ENCODE measurements around the gene CMTM2. TPM values are rescaled to one million over a fixed set of nuclear protein-coding genes. Genes with fewer than 3 reads are reported as not detected.

Gene CMTM2
- total and polyA plus RNA-seq, 9 of the 15 experiments (the other 6 are each of a cell fraction or from before 2014, with no cell fraction given) = not detected

DNA sequence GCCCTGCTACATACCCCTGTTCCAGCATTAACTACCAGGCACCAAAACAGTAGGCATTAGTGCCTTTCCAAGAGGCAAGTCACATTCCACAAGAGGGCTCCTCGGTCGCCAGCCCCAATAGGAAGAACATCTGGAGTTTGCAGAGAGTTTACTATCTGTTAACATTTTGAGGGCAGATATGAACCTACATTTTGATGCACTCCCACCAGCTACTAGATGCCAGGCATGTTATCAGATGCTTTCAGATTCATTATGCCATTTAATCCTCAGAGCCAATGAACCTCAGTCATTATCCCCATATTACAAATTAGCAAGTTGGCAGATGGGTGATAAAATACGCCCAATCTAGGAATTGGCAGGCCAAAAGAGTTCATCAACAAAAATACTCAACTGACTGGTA, 4.2 kb upstream of the CMTM2 start:
- TF ChIP-seq GABPB2 (CRISPR knock-in tag; conservative IDR thresholded peaks at IDR 0.05) (no peak), FOXP1 (CRISPR knock-in tag; IDR thresholded peaks at IDR 0.05) (no peak), DMBX1 (CRISPR knock-in tag; IDR thresholded peaks at IDR 0.05; ENCODE audit: borderline replicate concordance) (no peak), HDAC8 (tag; IDR thresholded peaks at IDR 0.05) (no peak), KDM2B (CRISPR knock-in tag; IDR thresholded peaks at IDR 0.05) (no peak), ZNF584 (CRISPR knock-in tag; IDR thresholded peaks at IDR 0.05; ENCODE audit: low read depth) (no peak), ZNF354B (CRISPR knock-in tag; IDR thresholded peaks at IDR 0.05) (no peak)
- TF ChIP-seq, protein P1, sequence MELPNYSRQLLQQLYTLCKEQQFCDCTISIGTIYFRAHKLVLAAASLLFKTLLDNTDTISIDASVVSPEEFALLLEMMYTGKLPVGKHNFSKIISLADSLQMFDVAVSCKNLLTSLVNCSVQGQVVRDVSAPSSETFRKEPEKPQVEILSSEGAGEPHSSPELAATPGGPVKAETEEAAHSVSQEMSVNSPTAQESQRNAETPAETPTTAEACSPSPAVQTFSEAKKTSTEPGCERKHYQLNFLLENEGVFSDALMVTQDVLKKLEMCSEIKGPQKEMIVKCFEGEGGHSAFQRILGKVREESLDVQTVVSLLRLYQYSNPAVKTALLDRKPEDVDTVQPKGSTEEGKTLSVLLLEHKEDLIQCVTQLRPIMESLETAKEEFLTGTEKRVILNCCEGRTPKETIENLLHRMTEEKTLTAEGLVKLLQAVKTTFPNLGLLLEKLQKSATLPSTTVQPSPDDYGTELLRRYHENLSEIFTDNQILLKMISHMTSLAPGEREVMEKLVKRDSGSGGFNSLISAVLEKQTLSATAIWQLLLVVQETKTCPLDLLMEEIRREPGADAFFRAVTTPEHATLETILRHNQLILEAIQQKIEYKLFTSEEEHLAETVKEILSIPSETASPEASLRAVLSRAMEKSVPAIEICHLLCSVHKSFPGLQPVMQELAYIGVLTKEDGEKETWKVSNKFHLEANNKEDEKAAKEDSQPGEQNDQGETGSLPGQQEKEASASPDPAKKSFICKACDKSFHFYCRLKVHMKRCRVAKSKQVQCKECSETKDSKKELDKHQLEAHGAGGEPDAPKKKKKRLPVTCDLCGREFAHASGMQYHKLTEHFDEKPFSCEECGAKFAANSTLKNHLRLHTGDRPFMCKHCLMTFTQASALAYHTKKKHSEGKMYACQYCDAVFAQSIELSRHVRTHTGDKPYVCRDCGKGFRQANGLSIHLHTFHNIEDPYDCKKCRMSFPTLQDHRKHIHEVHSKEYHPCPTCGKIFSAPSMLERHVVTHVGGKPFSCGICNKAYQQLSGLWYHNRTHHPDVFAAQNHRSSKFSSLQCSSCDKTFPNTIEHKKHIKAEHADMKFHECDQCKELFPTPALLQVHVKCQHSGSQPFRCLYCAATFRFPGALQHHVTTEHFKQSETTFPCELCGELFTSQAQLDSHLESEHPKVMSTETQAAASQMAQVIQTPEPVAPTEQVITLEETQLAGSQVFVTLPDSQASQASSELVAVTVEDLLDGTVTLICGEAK (IDR thresholded peaks at IDR 0.05) = no peak
- TF ChIP-seq, protein P1 (CRISPR knock-in tag; IDR thresholded peaks at IDR 0.05) = no peak
- 71% methylated on average over 3 of the region's 3 CpGs for WGBS (ENCODE audit: insufficient coverage, low coverage, missing lambda C conversion rate)
- in situ Hi-C loops (cut with MboI) (no loop called here), intact Hi-C loops (cut with micrococcal nuclease) (no loop called here)
- Histone ChIP-seq H4K20me1 (replicated peaks; ENCODE audit: control insufficient read depth, insufficient read depth, low read length) (no peaks in the 10 kb centered on the region), H3K4me3 (no peak overlapping the region), H2AFZ (ENCODE audit: low read depth, low read length) (no peak overlapping the region), H3K4me1 (replicated peaks in 1 of 2; ENCODE audit: control insufficient read depth in 2 of 2, insufficient read depth in 2 of 2, low read length in 2 of 2) (peaks cover 13 to 15% of the 10 kb centered on the region in 2 experiments), H3K27me3 (ENCODE audit: control insufficient read depth in 2 of 2, insufficient read depth in 2 of 2, low read length in 2 of 2) (peaks cover 4 to 14% of the 10 kb centered on the region in 2 experiments; a peak in 4 of 5 replicates), H3K9me1 (ENCODE audit: control insufficient read depth, insufficient read depth, low read length) (no peaks in the 10 kb centered on the region), H3K79me2 (ENCODE audit: control insufficient read depth, insufficient read depth, low read length) (no peaks in the 10 kb centered on the region), H3K36me3 (ENCODE audit: control insufficient read depth, insufficient read depth, low read length) (no peaks in the 10 kb centered on the region), H3K9me3 (replicated peaks; ENCODE audit: control insufficient read depth, insufficient read depth, low read depth, low read length) (no peaks in the 10 kb centered on the region), H3K4me2 (ENCODE audit: insufficient read depth, low read length) (no peak overlapping the region), H3K9ac (ENCODE audit: insufficient read depth in 1 of 2, low read depth in 2 of 2, low read length in 2 of 2) (no peak overlapping the region), H3K27ac (ENCODE audit: extremely low read depth, low read depth, low read length) (no peak overlapping the region)
- ATAC-seq (no peak), FAIRE-seq (no peak), DNase-seq (ENCODE audit: extremely low read depth in 1 of 4, low spot score in 3 of 4) (no peak)
- BruUV-seq (replicated peaks) = no TSS peak
- POLR2A ChIA-PET = interaction anchor here (0.6 kb wide), 1 partner anchor 706 kb away, joined by 3 read pairs; no protein-coding TSS in a partner anchor
- CTCF ChIA-PET (ENCODE audit: low intra/inter-chr PET ratio) = no interaction called here

Measured in K562 (cell line).